ENCODE data around the gene PEPD.

Gene PEPD

DNA sequence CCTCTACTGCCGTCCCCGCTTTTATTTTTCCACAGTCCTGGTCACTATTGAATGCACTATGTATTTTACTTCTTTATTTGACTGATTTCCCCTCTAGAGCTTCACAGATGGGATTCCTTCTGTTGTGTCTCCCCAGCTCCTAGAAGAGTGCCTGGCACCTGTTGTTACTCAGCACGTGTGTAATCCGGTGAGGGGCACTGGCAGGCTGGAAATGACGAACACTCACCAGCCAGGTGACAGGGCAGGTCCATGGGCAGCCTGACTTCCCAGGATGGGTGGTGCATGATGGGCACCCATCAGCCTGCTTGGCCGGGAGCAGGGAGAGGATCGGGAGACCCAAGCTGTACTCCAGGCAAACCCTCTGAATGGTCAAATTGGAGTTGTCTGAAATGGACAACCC is 80.9 kb downstream of the PEPD start:
- DNase-seq = no peak

DNA sequence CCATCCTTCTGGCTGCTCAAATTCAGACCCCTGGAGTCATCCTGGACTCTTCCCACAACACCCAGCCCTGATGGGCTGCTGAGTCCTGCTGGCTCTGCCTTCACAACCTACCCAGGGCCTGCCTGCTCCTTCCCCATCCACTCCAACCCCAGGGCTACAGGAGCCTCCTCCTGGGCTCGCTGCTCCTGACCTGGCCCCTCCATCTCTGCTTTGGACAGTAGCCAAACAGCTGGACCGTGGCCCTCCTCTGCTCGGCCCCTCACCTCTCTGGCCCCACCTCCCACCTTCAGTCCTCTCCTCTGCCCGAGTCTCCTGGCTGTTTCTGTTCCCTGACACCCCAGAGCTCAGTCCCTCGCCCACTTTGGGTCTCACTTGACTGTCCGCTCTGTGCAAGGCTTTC is 81.3 kb downstream of the PEPD start:
- no peak for DNase-seq

DNA sequence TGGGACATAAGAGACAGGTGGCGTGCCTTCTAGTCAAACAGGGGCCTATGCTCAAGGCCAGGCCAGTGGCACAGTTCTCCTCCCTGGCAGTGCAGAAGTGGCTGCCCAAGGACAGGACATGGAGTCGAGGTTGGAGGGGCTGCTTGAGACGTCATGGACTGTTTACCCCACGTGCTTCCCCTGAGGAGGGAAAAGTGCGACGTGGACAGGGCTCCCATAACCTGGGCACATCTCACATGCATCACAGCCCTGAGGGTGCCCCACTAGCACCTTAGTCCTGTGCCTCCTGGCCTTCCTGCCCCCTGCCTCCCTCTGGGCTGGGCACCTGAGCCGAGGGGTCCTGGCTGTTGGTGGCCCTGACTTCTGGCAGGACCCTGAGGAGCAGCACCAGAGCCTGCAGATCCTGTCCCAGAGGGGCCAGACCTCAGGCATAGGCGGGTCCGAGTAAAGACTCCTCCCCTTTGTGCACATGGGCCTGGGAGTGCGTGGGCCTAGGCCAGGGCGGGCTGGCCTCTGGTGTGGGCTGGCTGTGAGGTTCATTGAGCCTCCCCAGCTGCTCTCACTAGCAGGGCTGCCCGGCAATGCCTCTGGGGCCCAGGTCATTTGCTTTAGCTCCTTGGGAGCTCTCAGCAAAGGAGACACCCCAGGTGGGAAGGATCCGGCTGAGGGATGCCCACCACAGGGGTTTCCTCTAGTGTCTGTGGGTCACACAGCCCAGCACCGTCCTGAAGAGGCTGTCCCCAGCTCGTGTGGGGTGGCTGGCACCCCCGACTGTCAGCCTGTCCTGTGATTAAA is 82.4 kb downstream of the PEPD start:
- no peak for DNase-seq

DNA sequence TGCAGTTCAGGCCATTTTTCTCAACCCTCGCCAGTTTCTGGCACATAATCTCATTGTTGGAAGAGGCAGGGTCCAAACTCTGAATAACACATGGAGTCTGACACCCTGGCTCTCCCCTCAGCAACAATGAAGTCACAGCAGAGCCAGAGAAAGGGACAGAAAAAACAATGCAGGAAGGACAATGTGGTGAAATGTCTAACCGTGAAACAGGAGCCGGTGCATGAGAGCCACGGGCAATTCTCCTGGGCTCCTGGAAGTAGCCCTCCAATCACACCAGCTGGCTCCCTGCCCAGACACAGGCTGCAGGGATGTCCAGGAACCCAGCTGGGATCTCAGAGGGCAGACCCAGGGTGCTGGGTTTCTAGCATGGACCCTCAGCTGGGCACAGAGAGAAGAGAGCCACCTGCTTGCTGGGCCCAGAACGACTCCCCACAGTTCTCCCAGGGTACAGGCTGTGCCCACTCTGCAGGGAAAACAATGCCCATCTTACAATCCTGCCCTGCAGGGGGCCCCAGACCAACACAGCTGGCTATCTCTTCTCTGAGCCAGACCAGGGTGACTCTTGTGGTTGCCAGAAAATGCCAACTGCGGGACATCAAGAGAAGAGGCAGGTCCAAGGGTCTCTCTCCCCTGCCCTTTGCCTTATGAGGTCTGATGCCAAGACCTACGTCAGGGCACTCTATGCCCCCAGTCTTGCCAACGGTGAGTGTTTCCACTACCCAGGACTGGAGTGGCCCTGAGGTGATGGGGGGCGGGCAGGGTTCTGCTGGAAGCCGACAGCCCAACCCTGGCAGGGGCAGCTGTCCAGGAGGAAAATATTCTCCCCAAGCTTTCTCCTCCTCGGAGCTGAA is 83.5 kb downstream of the PEPD start:
- peak in 28 of 56 donors; percentile 9 to 73 (median 34) for DNase-seq

DNA sequence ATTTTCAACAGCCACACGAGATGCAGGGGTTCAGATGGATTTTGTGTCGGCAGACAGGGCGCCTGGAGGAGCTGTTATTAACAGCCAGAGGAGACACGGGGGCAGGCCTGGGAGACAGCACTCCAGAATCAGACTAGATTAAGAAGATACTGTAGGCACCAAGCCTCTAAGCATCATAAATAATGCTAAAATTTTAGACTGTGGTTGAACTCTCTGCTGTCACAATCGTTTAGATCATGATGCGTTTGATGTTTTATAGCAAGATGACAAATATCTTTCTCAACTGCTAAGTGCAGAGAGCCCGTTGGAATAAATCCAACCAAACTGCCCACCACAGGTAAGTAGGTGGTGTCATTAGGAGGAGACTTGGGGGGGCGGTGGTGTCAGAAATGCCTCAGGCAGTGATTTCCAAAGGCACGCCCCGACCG is 84.2 kb downstream of the PEPD start:
- DNase-seq = no peak

DNA sequence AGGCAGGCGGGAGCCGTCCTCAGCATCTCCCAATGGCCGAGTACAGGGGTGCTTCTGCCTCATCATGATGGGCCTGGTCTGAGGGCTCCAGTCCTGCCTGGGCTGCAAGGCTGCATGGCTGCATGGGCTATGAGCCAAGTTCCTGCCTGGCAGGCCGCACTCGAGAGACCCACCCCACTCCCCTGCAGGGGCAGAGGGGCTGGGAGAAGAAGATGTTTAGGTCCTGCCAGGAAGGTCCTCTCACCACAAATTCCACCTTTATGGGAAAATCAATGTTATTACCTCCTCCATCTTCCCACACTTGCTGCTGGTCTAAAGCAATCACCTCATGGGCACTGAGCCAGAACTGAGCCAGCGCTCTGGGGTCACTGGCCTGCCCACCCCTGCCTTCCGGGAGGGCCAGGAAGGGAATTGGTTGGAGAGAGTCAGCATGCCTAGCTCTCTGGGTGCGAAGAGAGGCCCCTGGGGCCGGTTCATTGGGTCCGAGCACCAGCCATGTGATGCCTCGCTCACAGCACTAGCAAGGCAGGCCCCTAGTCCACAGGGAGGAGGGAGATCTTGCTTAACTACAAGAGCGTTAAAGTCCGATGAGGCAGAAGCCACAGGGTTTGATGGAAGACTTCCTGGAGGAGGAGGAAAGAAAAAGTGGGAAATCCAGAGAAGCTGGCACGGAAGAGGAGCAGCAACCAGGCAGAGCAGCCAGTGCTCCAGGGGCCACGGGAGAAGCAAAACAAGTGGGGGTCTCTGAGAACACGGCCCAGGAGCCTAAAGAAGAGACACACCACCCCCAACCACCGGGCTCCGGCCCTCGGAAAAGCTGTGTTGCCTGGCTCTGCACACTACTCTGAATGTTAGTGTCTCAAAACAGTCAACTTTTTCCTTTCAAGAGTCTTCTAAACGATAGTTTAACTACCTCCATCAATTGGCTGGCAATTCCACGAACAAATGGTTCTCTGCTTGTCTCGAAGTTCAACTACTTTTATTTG is 84.9 kb downstream of the PEPD start:
- DNase-seq = no peak

DNA sequence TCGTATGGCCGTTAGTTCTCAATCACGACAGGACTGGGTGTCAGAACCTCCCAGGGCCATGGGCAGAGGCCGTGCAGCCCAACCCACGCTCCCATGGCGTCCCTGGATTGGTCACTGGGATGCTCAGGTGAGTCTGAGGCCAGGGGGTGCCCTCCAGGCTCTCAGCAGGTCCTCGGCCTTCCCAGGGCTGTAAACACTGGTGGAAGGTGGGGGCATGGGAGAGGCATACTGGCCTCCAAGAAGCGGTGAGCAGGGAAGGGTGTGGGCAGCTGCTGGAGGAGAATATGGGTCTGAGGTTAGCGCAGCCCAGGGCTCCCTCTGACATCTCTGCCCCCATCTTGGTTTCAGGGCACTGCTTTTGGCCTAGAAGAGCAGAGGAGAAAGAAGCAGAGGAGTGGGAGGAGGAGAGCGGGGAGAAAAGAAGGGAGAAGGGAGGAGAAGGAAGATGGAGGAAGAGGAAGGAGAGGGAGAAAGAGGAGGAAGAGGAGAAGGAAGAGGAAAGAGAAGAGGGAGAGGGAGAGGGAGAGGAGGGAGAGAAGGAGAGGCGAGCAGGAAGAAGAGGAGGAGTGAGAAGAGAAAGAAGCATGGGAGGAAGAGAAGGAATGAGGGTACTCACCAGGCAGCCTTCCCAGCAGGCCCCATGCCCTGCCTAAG is 85.8 kb downstream of the PEPD start:
- no peak for DNase-seq

DNA sequence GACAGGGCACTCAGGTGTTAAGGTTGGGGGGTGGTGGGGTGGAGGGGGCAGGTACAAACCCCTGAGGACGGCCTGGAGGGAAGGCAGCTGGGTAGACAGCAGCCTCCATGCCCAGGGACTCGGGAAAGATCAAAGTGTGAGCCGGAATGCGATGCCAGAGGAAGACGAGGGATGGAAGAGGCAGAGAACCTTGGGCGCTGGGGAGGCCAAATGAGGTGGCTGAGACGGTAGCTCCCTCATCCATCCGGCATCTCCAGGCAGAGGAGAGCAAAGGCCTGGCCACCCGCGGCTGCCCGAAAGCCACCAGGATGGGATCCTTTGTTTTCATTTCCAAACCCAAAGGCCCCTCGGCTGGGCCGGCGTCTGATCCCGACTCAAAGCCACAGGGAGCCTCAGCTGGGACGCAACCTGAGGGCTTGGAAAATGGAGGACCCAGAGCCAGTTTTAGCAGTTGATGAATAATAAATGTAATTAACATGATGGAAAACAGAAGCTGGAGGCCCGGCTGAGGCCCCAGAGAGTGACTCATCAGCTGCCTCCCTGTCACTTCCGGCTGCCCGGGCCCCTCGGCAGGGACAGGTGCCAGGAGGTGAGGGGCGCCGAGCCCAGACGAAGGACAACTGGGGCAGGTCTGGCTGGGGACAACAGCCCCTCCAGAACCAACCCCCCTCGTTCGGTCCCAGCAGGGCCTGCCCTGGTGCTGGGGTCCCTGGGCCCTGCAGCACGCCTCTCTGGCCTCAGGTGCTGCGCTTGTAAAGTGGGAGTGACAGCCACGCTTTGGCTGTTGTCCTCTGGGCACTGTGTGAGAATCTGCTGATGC is 86.5 kb downstream of the PEPD start:
- DNase-seq = no peak

DNA sequence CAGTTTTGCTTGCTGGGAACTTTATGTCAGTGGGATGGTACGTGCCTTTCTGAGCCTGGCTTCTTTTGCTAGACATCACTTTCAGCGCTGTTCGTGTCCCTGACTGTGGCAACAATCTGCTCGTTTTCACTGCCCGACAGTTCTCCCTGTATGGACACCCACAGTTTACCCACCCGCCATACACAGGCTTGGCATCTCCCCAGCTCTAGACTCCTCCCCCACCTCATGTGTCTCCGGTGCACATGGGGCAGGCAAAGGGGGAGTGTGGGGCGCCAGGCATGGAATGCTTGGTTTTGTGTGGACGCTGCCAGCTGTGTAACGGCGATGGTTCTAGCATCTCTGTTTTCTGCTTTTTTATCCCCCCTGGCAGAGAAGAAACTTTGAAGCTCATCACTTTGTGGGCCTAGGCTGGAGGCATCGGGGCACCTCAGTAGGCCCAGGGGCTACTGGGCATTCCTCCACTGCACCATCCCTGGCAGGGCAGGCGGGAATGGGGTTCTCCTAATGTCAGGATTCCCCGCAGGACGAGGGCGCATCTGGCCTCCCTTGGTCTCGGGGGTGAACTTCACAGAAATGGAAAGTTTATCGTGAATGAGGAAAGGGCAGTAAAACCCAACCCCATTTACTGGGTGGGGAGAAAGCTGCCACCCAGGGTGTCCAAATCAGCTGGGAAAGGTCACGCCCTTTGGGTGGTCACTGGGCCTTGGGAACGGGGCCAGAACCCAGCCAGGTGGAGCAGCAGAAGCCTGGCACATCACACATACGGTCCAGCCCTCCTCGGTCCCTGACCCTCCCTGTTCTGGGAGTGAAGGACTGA is 87.3 kb downstream of the PEPD start:
- DNase-seq = no peak

DNA sequence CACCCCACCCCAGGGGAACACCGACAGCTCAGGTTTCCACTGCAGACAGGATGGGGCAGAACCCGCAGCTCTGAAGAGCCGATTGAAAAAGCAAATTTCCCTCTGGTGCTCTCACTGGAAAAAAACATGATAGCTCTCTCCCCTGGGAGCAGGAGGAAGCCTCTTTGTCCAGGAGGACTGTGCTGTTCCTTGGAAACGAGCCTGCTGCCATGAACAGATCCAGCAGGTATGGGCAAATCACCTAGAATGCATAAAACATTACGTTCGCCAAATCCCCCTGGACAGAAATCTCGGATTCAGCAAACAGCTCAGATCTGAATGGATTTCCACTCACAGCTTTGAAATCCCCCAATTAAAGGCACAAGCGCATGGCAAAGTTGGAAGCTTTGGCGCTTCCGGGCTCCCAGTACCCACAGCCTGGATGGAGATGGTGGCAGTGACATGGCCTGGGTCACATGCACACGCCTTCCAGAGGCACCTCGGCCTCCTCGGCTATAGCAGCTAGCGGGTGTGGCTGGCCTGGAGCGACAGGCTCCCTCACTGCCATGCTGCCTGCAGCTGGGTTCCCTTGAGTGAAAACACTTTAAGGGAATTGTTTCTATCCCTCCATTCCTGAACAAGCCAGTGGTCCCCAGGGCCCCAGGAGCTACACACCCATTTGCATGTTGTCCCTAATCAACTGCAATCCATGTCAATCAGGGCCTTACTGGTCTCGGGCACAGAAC is 89.0 kb downstream of the PEPD start:
- no peak for DNase-seq

DNA sequence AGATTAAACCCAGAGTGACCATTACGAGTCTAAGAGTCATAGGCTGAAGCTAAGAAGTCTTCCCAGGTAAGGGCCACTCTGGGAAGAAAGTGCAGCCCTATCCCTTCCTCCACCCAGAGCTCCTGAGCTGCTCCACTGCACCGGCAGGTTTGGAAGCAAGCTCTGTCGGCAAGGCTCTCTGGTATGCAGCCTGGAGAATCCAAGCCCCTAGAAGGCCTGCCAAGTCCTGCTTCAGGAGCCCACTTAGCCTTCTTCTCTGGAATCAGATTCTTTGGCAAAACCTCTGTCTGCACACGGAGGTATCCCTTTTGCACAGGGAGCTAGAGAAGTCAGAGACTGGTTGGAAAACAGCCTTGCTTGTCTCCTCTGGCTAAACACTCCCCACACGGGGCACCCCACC is 89.6 kb downstream of the PEPD start:
- no peak for DNase-seq

DNA sequence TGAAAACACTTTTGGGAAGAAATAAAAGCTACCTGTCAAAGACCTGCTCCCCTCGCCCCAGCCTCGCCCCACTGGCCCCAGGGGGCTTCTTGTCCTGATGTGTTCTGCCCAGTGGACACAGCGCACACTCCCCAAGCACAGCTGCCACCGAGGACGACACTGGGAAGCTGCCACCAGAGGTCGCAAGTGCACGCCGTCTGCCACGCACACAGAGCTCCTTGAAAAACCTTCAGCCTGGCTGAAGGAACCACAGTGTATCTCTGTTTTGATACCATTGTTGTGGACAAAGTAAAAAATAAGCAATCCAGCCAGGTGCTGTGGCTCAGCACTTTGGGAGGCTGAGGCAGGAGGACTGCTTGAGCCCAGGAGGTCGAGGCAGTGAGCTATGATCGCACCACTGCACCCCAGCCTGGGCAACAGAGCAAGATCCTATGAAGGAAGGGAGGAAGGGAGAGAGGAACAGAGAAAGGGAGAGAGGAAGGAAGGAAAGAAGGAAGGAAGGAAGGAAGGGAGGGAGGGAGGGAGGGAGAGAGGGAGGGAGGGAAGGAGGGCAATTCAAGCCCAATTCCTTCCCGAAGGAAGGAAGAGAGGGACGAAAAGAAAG is 90.8 kb downstream of the PEPD start:
- peak in 48 of 56 donors; percentile 8 to 78 (median 48) for DNase-seq

DNA sequence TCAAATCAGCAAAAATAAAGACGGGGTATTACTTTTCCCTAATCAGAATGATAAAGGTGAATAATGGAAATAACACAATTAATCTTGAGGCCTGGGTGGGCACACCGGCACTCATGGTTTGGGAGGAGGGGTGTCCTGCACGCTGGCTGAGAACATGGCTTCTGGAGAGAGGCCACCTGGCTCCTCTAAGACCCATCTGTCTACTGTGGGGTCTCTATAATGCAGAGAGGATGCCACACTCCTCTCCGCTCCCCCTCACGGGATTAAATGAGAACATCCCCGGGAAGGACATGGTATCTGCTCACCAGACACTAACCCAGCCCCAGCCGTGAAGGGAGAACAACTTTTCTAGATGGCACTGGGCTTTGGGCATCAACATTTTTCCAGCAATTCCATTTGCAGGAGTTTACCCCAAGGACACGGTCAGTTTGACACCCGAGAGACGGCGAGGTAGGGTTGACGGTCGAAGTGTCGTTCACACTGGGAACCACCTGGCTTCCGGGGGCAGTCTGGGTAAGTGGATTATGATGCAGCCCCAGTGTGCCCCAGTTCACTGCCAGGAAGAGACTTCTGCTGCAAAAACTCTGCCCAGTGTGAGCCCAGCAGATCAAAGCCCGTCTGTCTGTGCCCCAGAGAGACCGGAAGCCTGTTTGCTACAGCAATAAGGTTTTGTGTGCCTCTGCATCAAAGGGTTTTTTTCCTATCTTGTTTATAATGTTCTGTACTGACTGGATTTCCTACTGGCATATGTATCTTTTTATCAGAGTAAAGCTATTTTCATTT is 91.5 kb downstream of the PEPD start:
- DNase-seq = peak in 5 of 56 donors; percentile 14 to 41 (median 31)

DNA sequence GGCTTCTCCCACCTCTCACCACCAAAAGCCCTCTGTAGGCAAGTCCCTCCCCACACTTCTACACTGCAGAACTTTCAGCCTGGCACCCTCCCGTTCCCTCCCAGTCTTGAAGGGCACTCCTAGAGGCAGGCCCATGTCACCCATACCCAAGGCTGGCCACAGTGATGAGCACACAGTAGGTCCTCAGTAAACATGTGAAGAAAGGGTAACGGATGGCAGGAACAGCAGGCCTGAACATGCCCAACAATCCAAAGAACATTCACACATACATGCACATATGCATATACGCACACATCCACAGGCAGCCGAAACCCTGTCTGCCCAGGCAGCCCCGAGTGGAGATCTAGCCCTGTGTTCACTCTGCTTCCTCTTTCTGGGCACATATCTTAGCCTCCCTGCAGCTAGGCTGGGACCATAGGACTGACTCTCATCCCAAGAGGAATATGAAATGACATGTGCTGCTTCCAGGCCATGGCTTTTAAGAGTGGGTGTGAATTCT is 92.9 kb downstream of the PEPD start:
- DNase-seq = no peak

DNA sequence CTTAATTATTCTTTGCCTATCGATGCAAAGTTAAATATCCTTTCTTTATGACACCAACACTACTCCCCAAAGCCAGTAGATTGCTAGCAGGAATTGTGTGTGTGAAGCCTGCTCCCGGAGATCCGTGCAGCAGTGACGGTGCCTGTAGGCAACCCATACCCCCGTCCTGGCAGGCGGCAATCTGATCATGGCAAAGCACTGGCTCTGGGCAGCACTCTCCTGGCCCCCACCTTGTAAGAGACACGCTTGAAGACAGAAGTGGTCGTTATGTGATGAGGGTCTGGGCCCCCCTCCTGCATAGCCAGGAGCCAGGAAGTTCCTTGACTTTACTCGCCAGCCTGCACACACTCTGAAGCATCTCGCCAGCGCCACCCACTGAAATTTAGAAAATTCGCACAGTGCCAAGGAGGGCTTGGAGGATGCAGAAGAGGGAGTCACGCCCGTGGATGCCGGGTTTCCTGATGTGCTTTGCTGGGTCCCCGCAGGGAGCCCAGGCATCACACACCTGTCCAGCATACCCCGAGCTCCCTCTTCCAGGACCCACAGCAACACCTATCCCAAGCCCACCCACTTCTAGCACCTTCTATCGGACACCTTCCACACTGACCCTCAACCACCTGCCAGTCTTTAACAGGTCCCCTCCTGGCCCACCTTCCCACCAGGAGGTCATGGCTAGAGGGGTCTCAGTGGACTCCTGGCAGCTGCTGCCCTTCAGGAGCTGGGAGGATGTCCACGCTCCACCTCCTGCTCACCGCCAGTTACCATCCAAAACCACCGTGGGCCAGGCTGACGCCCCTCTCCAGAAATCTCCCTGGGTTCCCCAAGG is 93.6 kb downstream of the PEPD start:
- no peak for DNase-seq

Data from amygdala (tissue), 56 donors.